ENCODE results near the gene LYPD3. TPM values are rescaled to one million over a fixed set of nuclear protein-coding genes. Genes with fewer than 3 reads are reported as not detected.
"Not testable (repeated sequence)": the region's sequence is repeated elsewhere in the genome, so short reads cannot be mapped to it uniquely, and the experiment has no call there.

Gene LYPD3
- 163 to 303 TPM (median 166 TPM) in 3 replicates for polyA plus RNA-seq
- polyA plus RNA-seq (2011; ENCODE audit: low read depth), result 170 TPM
- polyA plus RNA-seq (2011; cell fraction: cytosol; rRNA removed), result 74.3 and 111 TPM in 2 replicates
- polyA plus RNA-seq (2011; cell fraction: nucleus; rRNA removed), result 507 and 546 TPM in 2 replicates
- 196 and 682 TPM in 2 replicates for polyA plus RNA-seq (2012; ENCODE audit: low replicate concordance)
- polyA minus RNA-seq, result 74.7 to 199 TPM (median 145 TPM) in 3 replicates
- 127 TPM for polyA minus RNA-seq (2011; cell fraction: cytosol; rRNA and poly(A)+ RNA removed)
- 228 and 253 TPM in 2 replicates for polyA minus RNA-seq (2011; cell fraction: nucleus; rRNA and poly(A)+ RNA removed)

DNA sequence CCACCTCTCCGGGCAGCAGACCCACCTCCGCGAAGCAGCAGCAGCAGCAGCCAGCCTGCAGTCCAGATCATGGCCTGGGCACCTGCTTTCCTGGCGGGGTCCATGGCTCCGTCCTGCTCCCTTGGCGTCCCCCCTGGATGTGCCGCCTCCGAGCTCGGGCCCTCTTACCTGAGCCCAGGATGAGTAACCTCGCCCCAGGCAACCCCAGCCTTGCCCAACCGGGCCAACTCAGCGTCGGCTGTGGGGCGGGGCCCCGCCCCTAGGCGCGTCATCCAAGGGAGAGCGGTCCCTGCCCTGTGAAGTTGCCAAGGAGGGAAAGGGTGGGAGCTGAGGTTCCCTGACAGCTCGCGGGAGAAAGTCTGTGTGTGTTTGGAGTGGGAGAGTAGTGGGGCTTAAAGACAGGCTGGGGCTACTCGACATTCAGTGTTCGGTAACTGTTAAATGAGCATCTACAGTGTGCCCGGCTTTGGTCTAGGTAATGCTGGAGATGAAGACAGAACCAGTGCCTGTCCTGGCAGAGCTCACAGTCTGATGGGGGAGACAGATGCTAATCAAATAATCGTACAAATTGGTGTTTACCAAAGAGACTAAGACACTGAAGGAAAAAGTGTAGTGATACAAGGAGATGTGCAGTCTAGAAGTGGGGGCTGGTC is at the start of gene LYPD3:
Gene LYPD3 (minus strand): TSS at position 141 of the 653 bp plus-strand sequence. CDS start 37 bp downstream, at position 104.
- TF ChIP-seq, protein P1, sequence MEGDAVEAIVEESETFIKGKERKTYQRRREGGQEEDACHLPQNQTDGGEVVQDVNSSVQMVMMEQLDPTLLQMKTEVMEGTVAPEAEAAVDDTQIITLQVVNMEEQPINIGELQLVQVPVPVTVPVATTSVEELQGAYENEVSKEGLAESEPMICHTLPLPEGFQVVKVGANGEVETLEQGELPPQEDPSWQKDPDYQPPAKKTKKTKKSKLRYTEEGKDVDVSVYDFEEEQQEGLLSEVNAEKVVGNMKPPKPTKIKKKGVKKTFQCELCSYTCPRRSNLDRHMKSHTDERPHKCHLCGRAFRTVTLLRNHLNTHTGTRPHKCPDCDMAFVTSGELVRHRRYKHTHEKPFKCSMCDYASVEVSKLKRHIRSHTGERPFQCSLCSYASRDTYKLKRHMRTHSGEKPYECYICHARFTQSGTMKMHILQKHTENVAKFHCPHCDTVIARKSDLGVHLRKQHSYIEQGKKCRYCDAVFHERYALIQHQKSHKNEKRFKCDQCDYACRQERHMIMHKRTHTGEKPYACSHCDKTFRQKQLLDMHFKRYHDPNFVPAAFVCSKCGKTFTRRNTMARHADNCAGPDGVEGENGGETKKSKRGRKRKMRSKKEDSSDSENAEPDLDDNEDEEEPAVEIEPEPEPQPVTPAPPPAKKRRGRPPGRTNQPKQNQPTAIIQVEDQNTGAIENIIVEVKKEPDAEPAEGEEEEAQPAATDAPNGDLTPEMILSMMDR (optimal IDR thresholded peaks at IDR 0.05 in 1 of 3, IDR thresholded peaks at IDR 0.05 in 1 of 3, conservative IDR thresholded peaks at IDR 0.05 in 1 of 3; ENCODE audit: extremely low read depth in 1 of 3, insufficient read depth in 2 of 3, low read length in 3 of 3), result no peak
- TF ChIP-seq EZH2 (IDR thresholded peaks at IDR 0.05; ENCODE audit: low read length), result no peak
- peak; percentile 88 for DNase-seq (ENCODE audit: low read depth, low spot score)
- H3K79me2 ChIP-seq (ENCODE audit: control insufficient read depth, insufficient read depth, low read length), result peaks cover 10% of the 10 kb centered on the region
- peak; percentile 78 for FAIRE-seq
- peak within 1 kb of the TSS; percentile 63 to 84 (median 71) for H3K4me3 ChIP-seq (ENCODE audit: control insufficient read depth in 2 of 3, extremely low read depth in 1 of 3, insufficient read depth in 2 of 3, low read depth in 1 of 3, low read length in 3 of 3)
- H3K36me3 ChIP-seq (ENCODE audit: control insufficient read depth in 2 of 2, extremely low read depth in 1 of 2, insufficient read depth in 2 of 2, low read length in 2 of 2), result peaks cover 5 to 19% of the 10 kb centered on the region in 2 experiments
- H3K9me1 ChIP-seq (ENCODE audit: control insufficient read depth, extremely low read depth, insufficient read depth, low read length), result peaks cover 2% of the 10 kb centered on the region
- no peaks in the 10 kb centered on the region for H3K27me3 ChIP-seq (ENCODE audit: control insufficient read depth, extremely low read depth, insufficient read depth, low read length)
- peak within 1 kb of the TSS; percentile 76 for H2AFZ ChIP-seq (ENCODE audit: control insufficient read depth, low read length)
- peak within 1 kb of the TSS; percentile 89 for H3K27ac ChIP-seq (ENCODE audit: control insufficient read depth, insufficient read depth, low read length)
- peaks cover 48% of the 10 kb centered on the region for H3K4me1 ChIP-seq (ENCODE audit: control insufficient read depth, extremely low read depth, insufficient read depth, low read length)
- dilution Hi-C loops (cut with MboI; ENCODE audit: extremely low pct_ligation_motif_present, low sequenced_read_pairs), result no loop called here
- peak within 1 kb of the TSS; percentile 90 for H3K9ac ChIP-seq (ENCODE audit: control insufficient read depth, extremely low read depth, insufficient read depth, low read length)
- peak within 1 kb of the TSS; percentile 95 for H3K4me2 ChIP-seq (ENCODE audit: control insufficient read depth, extremely low read depth, insufficient read depth, low read depth, low read length)
- no peaks in the 10 kb centered on the region for H3K9me3 ChIP-seq (ENCODE audit: control insufficient read depth, low read depth, low read length)
- H4K20me1 ChIP-seq (ENCODE audit: control insufficient read depth, extremely low read depth, insufficient read depth, low read length), result no peaks in the 10 kb centered on the region

DNA sequence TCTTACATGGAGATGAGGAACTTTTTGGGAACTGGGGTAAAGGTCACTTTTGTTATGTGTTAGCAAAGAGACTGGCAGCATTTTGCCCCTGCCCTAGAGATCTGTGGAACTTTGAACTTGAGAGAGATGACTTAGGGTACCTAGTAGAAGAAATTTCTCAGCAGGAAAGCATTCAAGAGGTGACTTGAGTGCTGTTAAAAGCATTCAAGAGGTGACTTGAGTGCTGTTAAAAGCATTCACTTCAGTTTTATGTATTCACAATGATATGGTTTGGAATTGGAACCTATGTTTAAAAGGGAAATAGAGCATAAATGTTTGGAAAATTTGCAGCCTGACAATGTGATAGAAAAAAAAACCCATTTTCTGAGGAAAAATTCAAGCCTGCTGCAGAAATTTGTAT is 47.0 kb upstream of the LYPD3 start:
- H3K9me3 ChIP-seq (ENCODE audit: control insufficient read depth, low read depth, low read length); H3K9ac ChIP-seq (ENCODE audit: control insufficient read depth, extremely low read depth, insufficient read depth, low read length); H3K9me1 ChIP-seq (ENCODE audit: control insufficient read depth, extremely low read depth, insufficient read depth, low read length); H3K4me1 ChIP-seq (ENCODE audit: control insufficient read depth, extremely low read depth, insufficient read depth, low read length); H4K20me1 ChIP-seq (ENCODE audit: control insufficient read depth, extremely low read depth, insufficient read depth, low read length); FAIRE-seq; H3K4me3 ChIP-seq (ENCODE audit: control insufficient read depth in 2 of 3, extremely low read depth in 1 of 3, insufficient read depth in 2 of 3, low read depth in 1 of 3, low read length in 3 of 3); H3K27ac ChIP-seq (ENCODE audit: control insufficient read depth, insufficient read depth, low read length); dilution Hi-C loops (cut with MboI; ENCODE audit: extremely low pct_ligation_motif_present, low sequenced_read_pairs); H2AFZ ChIP-seq (ENCODE audit: control insufficient read depth, low read length); H3K4me2 ChIP-seq (ENCODE audit: control insufficient read depth, extremely low read depth, insufficient read depth, low read depth, low read length); DNase-seq (ENCODE audit: low read depth, low spot score); H3K27me3 ChIP-seq (ENCODE audit: control insufficient read depth, extremely low read depth, insufficient read depth, low read length): not testable (repeated sequence)
- H3K36me3 ChIP-seq (ENCODE audit: control insufficient read depth in 2 of 2, extremely low read depth in 1 of 2, insufficient read depth in 2 of 2, low read length in 2 of 2), result peaks cover 24 to 25% of the 10 kb centered on the region in 2 experiments
- peaks cover 13% of the 10 kb centered on the region for H3K79me2 ChIP-seq (ENCODE audit: control insufficient read depth, insufficient read depth, low read length)

All from keratinocyte (primary cell).